HCT116 (cell line): Measurements from ENCODE around the gene ZBTB7C. TPM values are rescaled to one million over a fixed set of nuclear protein-coding genes. Genes with fewer than 3 reads are reported as not detected.

Experiments
- ATAC-seq: fragments of 200-7000 bp; cut with Tn5 transposase; 2 replicates; pipeline ENCODE4 v1.9.1; 2020; ENCODE audit warnings: mild to moderate bottlenecking, moderate library complexity
- BruUV-seq: library from RNA; stranded (reverse); fragments of 400-500 nt; replicated peaks from 2 replicates; lab custom pipeline; 2021; lab: Mats Ljungman, UMichigan
- CTCF ChIA-PET: fragments of 300-600 bp; sonication (Branson Sonifier 250); formaldehyde crosslinking; loops from one replicate; lab custom pipeline; 2021; ENCODE audit warnings: antibody characterized with exemption; lab: Charles Lee
- POLR2A ChIA-PET: fragments of 300-600, 350-600 bp; sonication (Branson Sonifier 250); formaldehyde crosslinking; loops from one replicate; lab custom pipeline; 2021; ENCODE audit warnings: antibody characterized with exemption; lab: Charles Lee
- RAD21 ChIA-PET, 2 experiments: fragments of 300-600 bp; sonication (Branson Sonifier 250); formaldehyde crosslinking; loops; one replicate each; lab custom pipeline; 2023; ENCODE audit warnings: low total read pairs in 2 of 2; ENCODE audit not compliant: uncharacterized antibody in 2 of 2, unreplicated experiment in 2 of 2, low non-redundant PET in 1 of 2; lab: Charles Lee
- DNase-seq: peaks from one replicate; pipeline ENCODE4 v3.0.0-alpha.2; 2010; ENCODE audit warnings: low read depth, low spot score
- H2AFZ ChIP-seq: fragments of 200-600 bp; shearing (Covaris generic), sonication (generic); 2 replicates; pipeline ENCODE4 v1.6.1; 2017; ENCODE audit warnings: low read depth, mixed run types, mixed read lengths, antibody characterized with exemption, low read length; ENCODE audit not compliant: poor library complexity, severe bottlenecking
- H3K27ac ChIP-seq: 2 replicates; pipeline ENCODE4 v1.5.1; 2012; ENCODE audit warnings: low read depth, low read length
- H3K27me3 ChIP-seq: fragments of 200-600 bp; sonication (generic); 2 replicates; pipeline ENCODE4 v1.6.1; 2016; ENCODE audit warnings: mixed run types, low read length, mixed read lengths; ENCODE audit not compliant: insufficient read depth
- H3K36me3 ChIP-seq, 2 experiments: fragments of 200-500 bp in 1 of 2; fragments of 200-600 bp in 1 of 2; sonication (Bioruptor generic) in 1 of 2; sonication (generic) in 1 of 2; 2 replicates each; pipeline versions ENCODE4 v1.5.1 to v1.6.1; 2014 to 2016; ENCODE audit warnings: low read length in 2 of 2, inconsistent platforms in 1 of 2, mixed read lengths in 1 of 2, mixed run types in 1 of 2; ENCODE audit not compliant: insufficient read depth in 2 of 2, control insufficient read depth in 1 of 2
- H3K4me1 ChIP-seq, 2 experiments: fragments of 200-600 bp in 1 of 2; sonication (generic) in 1 of 2; 2 replicates each; pipeline versions ENCODE4 v1.5.1 to v1.6.1; 2012 to 2017; ENCODE audit warnings: low read length in 2 of 2, inconsistent platforms in 1 of 2, mild to moderate bottlenecking in 1 of 2, mixed read lengths in 1 of 2, mixed run types in 1 of 2, moderate library complexity in 1 of 2; ENCODE audit not compliant: insufficient read depth in 2 of 2, control insufficient read depth in 1 of 2
- H3K4me2 ChIP-seq: fragments of 200-600 bp; sonication (generic); 2 replicates; pipeline ENCODE4 v1.6.1; 2017; ENCODE audit warnings: mixed run types, low read length, mixed read lengths
- H3K4me3 ChIP-seq, 2 experiments: fragments of 200-600 bp in 1 of 2; sonication (generic) in 1 of 2; replicated peaks in 1 of 2; 2 replicates each; pipeline ENCODE4 v1.5.1; 2011 to 2016; ENCODE audit warnings: low read length in 2 of 2, control low read depth in 1 of 2, low read depth in 1 of 2, mild to moderate bottlenecking in 1 of 2, mixed read lengths in 1 of 2, mixed run types in 1 of 2
- H3K79me2 ChIP-seq: fragments of 200-600 bp; sonication (generic); 2 replicates; pipeline ENCODE4 v1.6.1; 2017; ENCODE audit warnings: mild to moderate bottlenecking, mixed run types, low read length, moderate library complexity, mixed read lengths; ENCODE audit not compliant: insufficient read depth
- H3K9ac ChIP-seq: fragments of 200-600 bp; sonication (generic); 2 replicates; pipeline ENCODE4 v1.6.1; 2016; ENCODE audit warnings: low read length, mixed read lengths
- H3K9me2 ChIP-seq: fragments of 200-600 bp; sonication (generic), shearing (Covaris generic); 2 replicates; pipeline ENCODE4 v1.6.1; 2017; ENCODE audit warnings: mixed run types, mild to moderate bottlenecking, moderate library complexity; ENCODE audit not compliant: insufficient read depth
- H3K9me3 ChIP-seq, 2 experiments: fragments of 200-500 bp in 1 of 2; fragments of 200-600 bp in 1 of 2; sonication (Bioruptor generic) in 1 of 2; sonication (generic) in 1 of 2; 2 replicates each; pipeline ENCODE4 v1.6.1; 2014 to 2017; ENCODE audit warnings: low read length in 2 of 2, mixed read lengths in 2 of 2, inconsistent platforms in 1 of 2, low read depth in 1 of 2, mild to moderate bottlenecking in 1 of 2, mixed run types in 1 of 2, moderate library complexity in 1 of 2; ENCODE audit not compliant: control insufficient read depth in 1 of 2, insufficient read depth in 1 of 2
- H4K20me1 ChIP-seq: fragments of 200-600 bp; sonication (generic), shearing (Covaris generic); 2 replicates; pipeline ENCODE4 v1.6.1; 2017; ENCODE audit warnings: mixed run types, mild to moderate bottlenecking, moderate library complexity; ENCODE audit not compliant: insufficient read depth
- CBX3 ChIP-seq: IDR thresholded peaks from 2 replicates; pipeline ENCODE4 v1.6.1; 2012; ENCODE audit warnings: low read depth
- EGR1 ChIP-seq: IDR thresholded peaks from 2 replicates; pipeline ENCODE4 v1.6.1; 2012; ENCODE audit warnings: low read depth
- ELF1 ChIP-seq: IDR thresholded peaks from 2 replicates; pipeline ENCODE4 v1.6.1; 2012; ENCODE audit warnings: low read depth, borderline replicate concordance
- EZH2 ChIP-seq: fragments of 200-600 bp; sonication (generic); IDR thresholded peaks from 2 replicates; pipeline ENCODE4 v1.6.1; 2017; ENCODE audit warnings: antibody characterized with exemption, mixed run types
- EZH2phosphoT487 ChIP-seq: fragments of 200-600 bp; IDR thresholded peaks from 2 replicates; pipeline ENCODE4 v1.6.1; 2018; ENCODE audit warnings: antibody characterized with exemption, borderline replicate concordance
- FOSL1 ChIP-seq: IDR thresholded peaks from 2 replicates; pipeline ENCODE4 v1.6.1; 2012; ENCODE audit warnings: low read depth
- JUND ChIP-seq: IDR thresholded peaks from 2 replicates; pipeline ENCODE4 v1.6.1; 2012
- POLR2A ChIP-seq: IDR thresholded peaks from 2 replicates; pipeline ENCODE4 v1.7.0; 2011; ENCODE audit warnings: borderline replicate concordance; ENCODE audit not compliant: insufficient read depth, insufficient read length; ENCODE audit errors: extremely low read depth
- POLR2AphosphoS5 ChIP-seq: IDR thresholded peaks from 2 replicates; pipeline ENCODE4 v1.6.1; 2011; ENCODE audit warnings: mild to moderate bottlenecking, low read depth, low read length, moderate library complexity
- SIN3A ChIP-seq: IDR thresholded peaks from 2 replicates; pipeline ENCODE4 v1.6.1; 2012; ENCODE audit warnings: low read depth
- ZFX ChIP-seq: fragments of 450-650 bp; IDR thresholded peaks from 2 replicates; pipeline ENCODE4 v1.6.1; 2017
- ZNF274 ChIP-seq: fragments of 200-500 bp; sonication (Bioruptor generic); IDR thresholded peaks from 2 replicates; pipeline ENCODE4 v1.6.1; 2014; ENCODE audit warnings: mild to moderate bottlenecking, low read depth, low read length, inconsistent platforms
- intact Hi-C: fragments of 100-400 bp; cut with micrococcal nuclease; formaldehyde crosslinking; loops from 2 replicates; pipeline ENCODE4 v1.10.0; 2022
- total RNA-seq: library from RNA; stranded (reverse); gene quantifications from one replicate; pipeline ENCODE4 v1.2.1, GENCODE V29; 2021; ENCODE audit not compliant: unreplicated experiment
- TF ChIP-seq, protein P1 (sequence below): IDR thresholded peaks from 2 replicates; pipeline ENCODE4 v1.6.1; 2012
- TF ChIP-seq, protein P2 (sequence below): IDR thresholded peaks from 2 replicates; pipeline ENCODE4 v1.6.1; 2011; ENCODE audit warnings: mild to moderate bottlenecking, low read length, moderate library complexity; ENCODE audit not compliant: insufficient replicate concordance; ENCODE audit errors: extremely low read depth
- TF ChIP-seq, protein P3 (sequence below), 3 experiments: fragments of 200-600 bp in 1 of 3; sonication (generic) in 1 of 3; IDR thresholded peaks in 2 of 3; conservative IDR thresholded peaks in 1 of 3; 2 replicates each; pipeline ENCODE4 v1.5.1; 2012 to 2017; ENCODE audit warnings: low read depth in 2 of 3, low read length in 2 of 3, antibody characterized with exemption in 1 of 3, borderline replicate concordance in 1 of 3, control low read depth in 1 of 3, mild to moderate bottlenecking in 1 of 3, mixed read lengths in 1 of 3, mixed run types in 1 of 3, moderate library complexity in 1 of 3; ENCODE audit not compliant: insufficient read depth in 1 of 3
- TF ChIP-seq, protein P4 (sequence below): IDR thresholded peaks from 2 replicates; pipeline ENCODE4 v1.6.1; 2012
- TF ChIP-seq, protein P5 (sequence below): IDR thresholded peaks from 2 replicates; pipeline ENCODE4 v1.6.1; 2012; ENCODE audit warnings: low read depth

ZBTB7C gene
- total RNA-seq, 1 experiment from 2014 or later, result 0.37 TPM

DNA sequence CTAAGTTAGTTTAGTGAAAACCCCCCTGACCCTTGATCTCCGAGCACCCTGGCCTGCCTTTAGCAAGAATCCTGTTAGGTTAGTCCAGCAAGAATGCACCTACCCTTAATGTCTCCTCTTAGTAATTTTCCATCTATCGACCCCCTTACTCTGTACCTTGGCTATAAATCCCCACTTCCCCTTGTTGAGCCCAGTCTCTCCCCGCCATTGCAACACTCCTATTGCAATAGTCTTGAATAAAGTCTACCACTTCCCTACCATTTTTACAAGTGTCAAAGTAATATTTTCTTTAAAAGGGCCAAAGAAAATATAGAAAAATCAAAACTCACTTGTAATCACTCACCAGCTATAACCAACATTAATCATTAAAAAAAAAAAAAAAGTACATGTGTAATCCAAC lies 4.2 kb upstream of the ZBTB7C start:
- DNase-seq (no peak), ATAC-seq (no peak)
- Histone ChIP-seq H3K79me2 (no peaks in the 10 kb centered on the region), H3K27me3 (peaks cover 5% of the 10 kb centered on the region; the same call in 1 of the 2 replicates), H4K20me1 (no peaks in the 10 kb centered on the region), H3K4me2 (no peak overlapping the region), H3K9me2 (no peaks in the 10 kb centered on the region), H3K4me1 (peaks cover 4 to 19% of the 10 kb centered on the region in 2 experiments; a peak in 3 of 4 replicates), H3K36me3 (no peaks in the 10 kb centered on the region), H3K9ac (no peak overlapping the region), H3K4me3 (no peak overlapping the region), H3K27ac (no peak overlapping the region), H2AFZ (no peak overlapping the region), H3K9me3 (no peaks in the 10 kb centered on the region)
- BruUV-seq, result no TSS peak
- TF ChIP-seq EGR1, result no peak
- TF ChIP-seq, protein P1, sequence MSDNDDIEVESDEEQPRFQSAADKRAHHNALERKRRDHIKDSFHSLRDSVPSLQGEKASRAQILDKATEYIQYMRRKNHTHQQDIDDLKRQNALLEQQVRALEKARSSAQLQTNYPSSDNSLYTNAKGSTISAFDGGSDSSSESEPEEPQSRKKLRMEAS, result no peak
- no peak for TF ChIP-seq ZFX
- TF ChIP-seq ELF1, result no peak
- no peak for TF ChIP-seq JUND
- TF ChIP-seq, protein P2, sequence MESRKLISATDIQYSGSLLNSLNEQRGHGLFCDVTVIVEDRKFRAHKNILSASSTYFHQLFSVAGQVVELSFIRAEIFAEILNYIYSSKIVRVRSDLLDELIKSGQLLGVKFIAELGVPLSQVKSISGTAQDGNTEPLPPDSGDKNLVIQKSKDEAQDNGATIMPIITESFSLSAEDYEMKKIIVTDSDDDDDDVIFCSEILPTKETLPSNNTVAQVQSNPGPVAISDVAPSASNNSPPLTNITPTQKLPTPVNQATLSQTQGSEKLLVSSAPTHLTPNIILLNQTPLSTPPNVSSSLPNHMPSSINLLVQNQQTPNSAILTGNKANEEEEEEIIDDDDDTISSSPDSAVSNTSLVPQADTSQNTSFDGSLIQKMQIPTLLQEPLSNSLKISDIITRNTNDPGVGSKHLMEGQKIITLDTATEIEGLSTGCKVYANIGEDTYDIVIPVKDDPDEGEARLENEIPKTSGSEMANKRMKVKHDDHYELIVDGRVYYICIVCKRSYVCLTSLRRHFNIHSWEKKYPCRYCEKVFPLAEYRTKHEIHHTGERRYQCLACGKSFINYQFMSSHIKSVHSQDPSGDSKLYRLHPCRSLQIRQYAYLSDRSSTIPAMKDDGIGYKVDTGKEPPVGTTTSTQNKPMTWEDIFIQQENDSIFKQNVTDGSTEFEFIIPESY, result no peak
- TF ChIP-seq, protein P3, sequence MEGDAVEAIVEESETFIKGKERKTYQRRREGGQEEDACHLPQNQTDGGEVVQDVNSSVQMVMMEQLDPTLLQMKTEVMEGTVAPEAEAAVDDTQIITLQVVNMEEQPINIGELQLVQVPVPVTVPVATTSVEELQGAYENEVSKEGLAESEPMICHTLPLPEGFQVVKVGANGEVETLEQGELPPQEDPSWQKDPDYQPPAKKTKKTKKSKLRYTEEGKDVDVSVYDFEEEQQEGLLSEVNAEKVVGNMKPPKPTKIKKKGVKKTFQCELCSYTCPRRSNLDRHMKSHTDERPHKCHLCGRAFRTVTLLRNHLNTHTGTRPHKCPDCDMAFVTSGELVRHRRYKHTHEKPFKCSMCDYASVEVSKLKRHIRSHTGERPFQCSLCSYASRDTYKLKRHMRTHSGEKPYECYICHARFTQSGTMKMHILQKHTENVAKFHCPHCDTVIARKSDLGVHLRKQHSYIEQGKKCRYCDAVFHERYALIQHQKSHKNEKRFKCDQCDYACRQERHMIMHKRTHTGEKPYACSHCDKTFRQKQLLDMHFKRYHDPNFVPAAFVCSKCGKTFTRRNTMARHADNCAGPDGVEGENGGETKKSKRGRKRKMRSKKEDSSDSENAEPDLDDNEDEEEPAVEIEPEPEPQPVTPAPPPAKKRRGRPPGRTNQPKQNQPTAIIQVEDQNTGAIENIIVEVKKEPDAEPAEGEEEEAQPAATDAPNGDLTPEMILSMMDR (IDR thresholded peaks at IDR 0.05 in 2 of 3, conservative IDR thresholded peaks at IDR 0.05 in 1 of 3; ENCODE audit: borderline replicate concordance in 1 of 3, insufficient read depth in 1 of 3, low read depth in 2 of 3, low read length in 2 of 3), result no peak
- no peak for TF ChIP-seq SIN3A
- TF ChIP-seq, protein P4, sequence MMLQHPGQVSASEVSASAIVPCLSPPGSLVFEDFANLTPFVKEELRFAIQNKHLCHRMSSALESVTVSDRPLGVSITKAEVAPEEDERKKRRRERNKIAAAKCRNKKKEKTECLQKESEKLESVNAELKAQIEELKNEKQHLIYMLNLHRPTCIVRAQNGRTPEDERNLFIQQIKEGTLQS, result no peak
- no peak for TF ChIP-seq FOSL1
- TF ChIP-seq POLR2AphosphoS5, result no peak
- TF ChIP-seq, protein P5, sequence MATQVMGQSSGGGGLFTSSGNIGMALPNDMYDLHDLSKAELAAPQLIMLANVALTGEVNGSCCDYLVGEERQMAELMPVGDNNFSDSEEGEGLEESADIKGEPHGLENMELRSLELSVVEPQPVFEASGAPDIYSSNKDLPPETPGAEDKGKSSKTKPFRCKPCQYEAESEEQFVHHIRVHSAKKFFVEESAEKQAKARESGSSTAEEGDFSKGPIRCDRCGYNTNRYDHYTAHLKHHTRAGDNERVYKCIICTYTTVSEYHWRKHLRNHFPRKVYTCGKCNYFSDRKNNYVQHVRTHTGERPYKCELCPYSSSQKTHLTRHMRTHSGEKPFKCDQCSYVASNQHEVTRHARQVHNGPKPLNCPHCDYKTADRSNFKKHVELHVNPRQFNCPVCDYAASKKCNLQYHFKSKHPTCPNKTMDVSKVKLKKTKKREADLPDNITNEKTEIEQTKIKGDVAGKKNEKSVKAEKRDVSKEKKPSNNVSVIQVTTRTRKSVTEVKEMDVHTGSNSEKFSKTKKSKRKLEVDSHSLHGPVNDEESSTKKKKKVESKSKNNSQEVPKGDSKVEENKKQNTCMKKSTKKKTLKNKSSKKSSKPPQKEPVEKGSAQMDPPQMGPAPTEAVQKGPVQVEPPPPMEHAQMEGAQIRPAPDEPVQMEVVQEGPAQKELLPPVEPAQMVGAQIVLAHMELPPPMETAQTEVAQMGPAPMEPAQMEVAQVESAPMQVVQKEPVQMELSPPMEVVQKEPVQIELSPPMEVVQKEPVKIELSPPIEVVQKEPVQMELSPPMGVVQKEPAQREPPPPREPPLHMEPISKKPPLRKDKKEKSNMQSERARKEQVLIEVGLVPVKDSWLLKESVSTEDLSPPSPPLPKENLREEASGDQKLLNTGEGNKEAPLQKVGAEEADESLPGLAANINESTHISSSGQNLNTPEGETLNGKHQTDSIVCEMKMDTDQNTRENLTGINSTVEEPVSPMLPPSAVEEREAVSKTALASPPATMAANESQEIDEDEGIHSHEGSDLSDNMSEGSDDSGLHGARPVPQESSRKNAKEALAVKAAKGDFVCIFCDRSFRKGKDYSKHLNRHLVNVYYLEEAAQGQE, result no peak
- TF ChIP-seq ZNF274, result no peak
- no peak for TF ChIP-seq EZH2phosphoT487
- TF ChIP-seq CBX3, result no peak
- TF ChIP-seq POLR2A, result no peak
- no peak for TF ChIP-seq EZH2
- ChIA-PET RAD21 (no interaction called here), POLR2A (no interaction called here), CTCF (no interaction called here)
- intact Hi-C loops, result loop anchor here (10.0 kb wide), 1 partner anchor 179 kb away; no protein-coding TSS in a partner anchor
